Activated T-cell treated with anti-CD3 and anti-CD28 coated beads, Interleukin-2, amount 50 U/mL, for 24 hours (primary cell): Measurements from ENCODE around the gene NPVF.

Experiments
- DNase-seq: peaks from one replicate; pipeline ENCODE4 v3.0.0-alpha.2; 2020
- H3K27ac Mint-ChIP-seq: 2 replicates; pipeline ENCODE4 v1.8.0; 2020; ENCODE audit warnings: mild to moderate bottlenecking, mixed read lengths
- H3K27me3 Mint-ChIP-seq: 2 replicates; pipeline ENCODE4 v1.8.0; 2020; ENCODE audit warnings: mixed read lengths
- H3K36me3 Mint-ChIP-seq: 2 replicates; pipeline ENCODE4 v1.8.0; 2020; ENCODE audit warnings: low read depth, mixed read lengths
- H3K4me1 Mint-ChIP-seq: 2 replicates; pipeline ENCODE4 v1.8.0; 2020; ENCODE audit warnings: low read depth, mixed read lengths
- H3K4me3 Mint-ChIP-seq: 2 replicates; pipeline ENCODE4 v1.8.0; 2020; ENCODE audit warnings: mild to moderate bottlenecking, moderate library complexity, mixed read lengths
- H3K9me3 Mint-ChIP-seq: 2 replicates; pipeline ENCODE4 v1.8.0; 2020; ENCODE audit warnings: mixed read lengths

The NPVF gene, protein sequence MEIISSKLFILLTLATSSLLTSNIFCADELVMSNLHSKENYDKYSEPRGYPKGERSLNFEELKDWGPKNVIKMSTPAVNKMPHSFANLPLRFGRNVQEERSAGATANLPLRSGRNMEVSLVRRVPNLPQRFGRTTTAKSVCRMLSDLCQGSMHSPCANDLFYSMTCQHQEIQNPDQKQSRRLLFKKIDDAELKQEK

DNA sequence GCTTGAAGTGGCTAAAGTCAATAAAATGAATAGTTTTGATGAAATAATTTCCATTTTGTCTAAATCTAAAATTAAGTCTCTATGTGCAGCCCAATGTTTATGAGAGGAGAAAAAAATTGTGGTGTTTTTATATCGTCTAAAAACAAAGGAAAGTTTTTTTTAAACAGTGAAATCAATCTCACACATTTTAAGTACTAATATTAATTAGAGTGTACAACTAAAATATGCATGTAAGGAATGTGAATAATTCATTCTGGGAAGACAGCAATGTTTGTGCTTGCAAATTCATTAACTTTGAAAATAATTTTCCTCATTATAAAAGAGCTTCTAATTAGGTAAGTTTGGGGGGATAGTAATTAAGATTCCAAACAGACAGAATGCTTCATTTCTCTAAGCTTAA lies at the start of gene NPVF:
Gene NPVF (minus strand): TSS at position 101 of the 400 bp plus-strand sequence. CDS start 47 bp downstream, at position 54.
- no peaks in the 10 kb centered on the region for H3K4me1 Mint-ChIP-seq
- no peaks in the 10 kb centered on the region for H3K36me3 Mint-ChIP-seq
- H3K27me3 Mint-ChIP-seq = peaks cover 35% of the 10 kb centered on the region
- no peak for DNase-seq
- H3K27ac Mint-ChIP-seq = no peak within 1 kb of the TSS
- peaks cover 2% of the 10 kb centered on the region for H3K9me3 Mint-ChIP-seq
- no peak within 1 kb of the TSS for H3K4me3 Mint-ChIP-seq

DNA sequence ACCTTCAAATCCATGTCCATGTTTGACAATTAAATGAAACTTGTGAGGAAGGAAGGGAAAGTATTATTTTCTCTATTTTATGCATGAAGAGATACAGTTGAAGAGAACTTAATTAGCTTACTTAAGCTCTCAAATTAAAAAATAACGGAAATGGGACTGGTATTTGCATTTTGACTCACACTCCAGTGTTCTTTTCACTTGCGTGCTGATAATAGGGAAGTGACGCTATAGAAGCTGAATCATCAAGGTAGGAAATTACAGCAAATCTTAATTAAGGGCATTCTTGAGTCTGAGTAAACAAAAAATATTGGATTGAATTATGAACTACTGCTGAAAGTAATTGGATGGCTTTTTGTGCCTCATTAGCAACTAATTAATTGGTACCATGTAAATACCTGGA lies 44.0 kb upstream of the NPVF start:
- no peak overlapping the region for H3K27ac Mint-ChIP-seq
- DNase-seq = no peak
- no peaks in the 10 kb centered on the region for H3K36me3 Mint-ChIP-seq
- peaks cover 3% of the 10 kb centered on the region for H3K27me3 Mint-ChIP-seq
- H3K4me1 Mint-ChIP-seq = no peaks in the 10 kb centered on the region
- no peak overlapping the region for H3K4me3 Mint-ChIP-seq
- no peaks in the 10 kb centered on the region for H3K9me3 Mint-ChIP-seq

DNA sequence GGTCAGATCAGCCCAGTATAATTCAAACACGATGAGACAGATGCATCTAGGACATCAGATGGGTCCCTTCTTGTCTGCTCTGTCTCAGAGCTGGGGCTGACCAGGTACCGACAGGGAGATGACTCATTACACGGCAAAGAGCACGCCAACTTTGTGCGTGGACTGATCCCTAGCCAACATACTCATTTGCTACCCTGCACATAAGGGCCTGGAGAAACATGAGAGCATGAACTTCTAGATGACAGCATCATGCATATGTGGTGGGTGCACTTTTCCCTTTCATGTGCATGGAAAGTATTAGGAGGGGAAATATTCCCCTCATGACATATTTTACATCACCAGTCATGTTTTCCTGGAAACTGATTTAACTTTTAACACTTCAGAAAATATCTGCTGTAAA lies 35.1 kb upstream of the NPVF start:
- H3K27me3 Mint-ChIP-seq = peaks cover 4% of the 10 kb centered on the region
- H3K4me3 Mint-ChIP-seq = no peak overlapping the region
- peaks cover 29% of the 10 kb centered on the region for H3K4me1 Mint-ChIP-seq
- DNase-seq = no peak
- H3K9me3 Mint-ChIP-seq = no peaks in the 10 kb centered on the region
- no peak overlapping the region for H3K27ac Mint-ChIP-seq
- no peaks in the 10 kb centered on the region for H3K36me3 Mint-ChIP-seq

DNA sequence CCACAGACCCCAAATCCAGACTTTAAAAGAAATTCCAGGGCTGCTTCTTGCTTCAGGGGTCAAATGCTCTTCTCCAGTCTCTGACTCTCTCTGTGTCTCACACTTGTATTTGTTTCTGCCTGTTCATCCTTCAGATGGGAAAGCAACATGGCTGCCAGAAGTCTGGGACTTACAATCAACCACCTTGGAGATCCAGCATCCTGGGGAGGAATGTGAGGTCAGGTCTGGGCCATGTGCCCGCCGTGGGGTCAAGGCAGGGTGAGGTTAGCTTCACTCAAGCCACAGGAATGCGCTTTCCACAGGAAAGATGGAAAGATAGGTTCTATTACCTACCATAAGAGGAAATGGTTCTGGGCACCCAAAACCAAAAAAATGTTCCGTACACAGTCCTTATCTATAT lies 34.3 kb upstream of the NPVF start:
- Mint-ChIP-seq H3K27me3 (peaks cover 4% of the 10 kb centered on the region), H3K27ac (no peak overlapping the region), H3K9me3 (no peaks in the 10 kb centered on the region), H3K4me1 (peaks cover 29% of the 10 kb centered on the region), H3K4me3 (no peak overlapping the region), H3K36me3 (no peaks in the 10 kb centered on the region)
- no peak for DNase-seq

DNA sequence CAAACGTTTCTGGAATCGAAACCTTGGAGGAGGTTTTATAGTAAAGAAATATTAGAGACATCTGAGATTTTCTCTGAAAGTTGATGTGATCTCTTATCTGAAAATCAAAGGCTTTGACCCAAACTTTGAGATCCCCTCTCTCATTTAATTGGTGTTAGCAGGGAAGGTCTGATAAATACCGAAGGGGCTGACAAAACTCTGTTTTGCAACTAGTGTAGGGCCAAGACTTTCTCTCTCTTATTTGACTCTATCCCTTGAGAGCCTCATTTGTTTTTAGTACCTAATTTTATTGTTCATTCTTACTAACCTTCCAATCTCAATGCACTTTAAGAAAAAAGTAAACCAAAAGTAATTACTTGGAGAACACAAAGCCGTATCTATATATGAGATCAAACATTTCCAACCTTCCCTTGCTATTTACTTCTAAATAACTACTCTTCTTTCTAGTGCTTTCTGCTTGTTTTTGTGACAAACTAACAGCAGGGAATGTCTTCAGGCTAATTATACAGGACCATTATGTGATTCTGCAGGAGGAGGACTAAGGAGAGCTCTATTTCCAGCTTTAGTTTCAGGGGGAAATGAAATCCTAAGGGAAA lies 33.4 kb upstream of the NPVF start:
- Mint-ChIP-seq H3K9me3 (no peaks in the 10 kb centered on the region), H3K4me3 (no peak overlapping the region), H3K4me1 (peaks cover 29% of the 10 kb centered on the region), H3K36me3 (no peaks in the 10 kb centered on the region), H3K27me3 (peaks cover 4% of the 10 kb centered on the region), H3K27ac (no peak overlapping the region)
- DNase-seq = no peak

DNA sequence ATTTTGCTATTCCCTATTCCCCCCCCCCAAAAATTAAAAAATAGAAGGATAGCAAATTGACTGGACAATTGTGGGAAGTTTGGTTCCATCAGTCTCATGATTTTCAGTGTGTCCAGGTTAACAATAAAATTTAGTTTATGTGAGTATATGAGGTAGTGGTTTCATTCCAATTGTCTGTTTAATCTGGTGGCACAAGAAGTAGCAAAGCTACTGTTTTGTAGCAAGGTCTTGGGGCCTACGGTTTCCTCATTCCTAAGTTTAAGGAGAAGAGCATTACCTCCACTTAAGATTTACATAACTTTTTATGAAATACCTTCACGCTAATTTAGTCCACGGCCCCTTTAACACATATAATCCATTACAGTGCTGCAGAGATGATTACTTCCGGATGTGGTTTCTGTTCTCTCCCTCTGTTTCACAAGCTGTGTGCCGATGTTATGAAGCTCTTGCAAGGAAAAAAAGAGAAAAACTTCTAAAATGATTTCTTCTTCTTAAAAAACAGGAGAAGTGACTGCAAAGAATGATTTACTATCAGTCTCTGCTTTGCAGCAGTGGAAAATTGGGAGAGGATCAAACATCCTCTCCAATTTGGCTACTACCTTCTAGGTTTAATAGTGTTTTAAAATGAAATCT lies 32.7 kb upstream of the NPVF start:
- no peak for DNase-seq
- Mint-ChIP-seq H3K36me3 (no peaks in the 10 kb centered on the region), H3K4me1 (peaks cover 29% of the 10 kb centered on the region), H3K4me3 (no peak overlapping the region), H3K9me3 (no peaks in the 10 kb centered on the region), H3K27ac (peak overlapping the region; percentile 3), H3K27me3 (peaks cover 4% of the 10 kb centered on the region)

DNA sequence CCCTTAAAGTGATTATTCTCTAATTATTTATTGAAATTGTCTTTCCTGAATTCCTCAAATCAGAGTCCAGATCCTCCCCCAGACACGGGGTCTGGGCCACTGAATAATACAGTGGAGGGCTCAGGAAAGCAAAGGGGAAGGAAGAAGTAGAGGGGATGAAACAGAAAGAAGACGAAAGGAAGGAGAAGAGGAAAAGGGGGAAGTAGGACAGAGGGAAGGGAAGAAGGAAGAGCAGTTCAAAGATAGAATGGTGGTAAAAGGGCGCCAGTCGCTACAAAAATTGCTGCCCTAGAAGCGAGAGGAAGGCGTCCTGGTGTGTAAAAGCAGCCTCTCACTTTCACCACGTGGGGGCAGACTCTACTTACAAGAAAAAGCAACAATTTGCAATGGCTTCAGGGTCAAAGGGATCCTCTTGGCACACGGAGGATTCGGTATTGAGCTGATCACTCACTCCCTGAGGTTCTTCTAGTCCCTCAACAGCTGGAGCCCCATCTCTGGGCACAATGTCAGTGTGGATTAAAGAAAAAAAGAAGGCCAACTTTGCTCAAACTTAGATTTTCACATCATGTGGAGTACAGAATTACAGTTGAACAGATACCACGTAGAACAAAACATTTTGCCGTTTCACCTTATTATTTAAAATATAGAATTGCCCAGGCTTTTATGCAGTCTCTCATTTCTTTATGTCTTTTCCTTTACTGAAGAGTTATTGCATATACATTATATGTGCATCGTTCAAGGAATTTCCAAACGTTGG lies 31.4 kb upstream of the NPVF start:
- no peaks in the 10 kb centered on the region for H3K9me3 Mint-ChIP-seq
- no peak overlapping the region for H3K4me3 Mint-ChIP-seq
- peaks cover 4% of the 10 kb centered on the region for H3K27me3 Mint-ChIP-seq

DNA sequence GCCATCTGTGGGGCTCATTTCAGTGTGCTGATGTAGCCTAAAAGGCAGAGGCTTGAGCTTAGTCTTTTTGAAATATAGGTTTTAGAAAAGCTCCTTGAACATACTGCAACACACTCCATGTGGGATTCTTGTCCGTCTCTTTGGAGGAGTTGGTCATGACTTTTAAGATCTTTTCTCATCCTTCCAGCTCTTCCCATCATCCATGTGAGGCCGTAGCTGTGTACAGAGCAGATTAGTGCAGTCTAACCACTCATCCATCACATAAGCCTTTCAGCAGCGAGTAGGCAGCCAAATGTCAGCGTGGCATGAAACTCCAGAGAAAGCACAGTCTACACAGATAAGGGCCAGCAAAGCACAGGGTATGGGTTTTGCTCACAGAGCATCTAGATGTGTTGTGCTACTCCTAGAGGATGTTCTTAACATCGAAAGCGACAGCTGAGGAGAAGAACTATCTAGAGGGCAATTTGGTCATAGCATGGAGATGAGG lies 28.1 kb upstream of the NPVF start:
- Mint-ChIP-seq H3K36me3 (no peaks in the 10 kb centered on the region), H3K4me3 (no peak overlapping the region), H3K4me1 (peaks cover 19% of the 10 kb centered on the region), H3K27me3 (no peaks in the 10 kb centered on the region), H3K9me3 (no peaks in the 10 kb centered on the region), H3K27ac (no peak overlapping the region)
- no peak for DNase-seq

More for the DNA sequence above, 31.4 kb upstream of the NPVF start:
- H3K36me3 Mint-ChIP-seq = no peaks in the 10 kb centered on the region
- H3K27ac Mint-ChIP-seq = no peak overlapping the region
- peak; percentile 60 for DNase-seq
- peaks cover 29% of the 10 kb centered on the region for H3K4me1 Mint-ChIP-seq

DNA sequence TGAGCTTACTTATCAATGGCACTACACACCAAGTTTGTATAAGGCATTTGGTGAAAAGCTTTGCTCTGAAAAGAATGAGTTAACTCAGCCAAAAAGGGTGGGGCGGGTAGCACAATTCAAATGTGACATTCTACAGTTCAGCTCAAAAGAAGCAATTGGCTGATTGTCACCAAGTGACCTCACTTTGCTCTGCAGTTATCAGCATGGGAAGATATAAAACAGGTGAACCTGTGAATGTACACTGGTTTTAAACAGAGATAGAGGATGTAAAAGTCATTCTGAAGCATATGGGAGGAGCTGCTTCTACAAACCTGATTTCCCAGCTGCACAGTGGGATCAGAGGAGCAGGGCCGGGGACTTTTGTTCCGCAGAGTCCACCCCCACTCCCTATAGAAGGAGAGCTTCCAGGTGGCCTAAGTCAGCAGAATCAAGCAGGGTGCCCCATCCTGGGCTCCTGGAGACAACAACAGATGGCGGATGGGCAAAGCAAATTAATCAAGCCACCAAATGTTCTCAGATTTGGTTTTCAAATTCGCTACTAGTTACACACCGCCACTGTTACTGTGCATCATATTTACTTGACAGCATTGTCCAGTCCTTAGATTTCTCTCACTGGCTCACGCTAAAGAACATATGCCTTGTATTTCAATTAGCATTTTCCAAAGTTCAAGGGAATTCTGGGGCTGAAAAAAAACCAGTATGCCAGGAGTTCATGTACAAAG lies 27.5 kb upstream of the NPVF start:
- no peak for DNase-seq
- Mint-ChIP-seq H3K4me3 (no peak overlapping the region), H3K4me1 (peaks cover 13% of the 10 kb centered on the region), H3K27ac (no peak overlapping the region), H3K9me3 (no peaks in the 10 kb centered on the region), H3K27me3 (no peaks in the 10 kb centered on the region), H3K36me3 (no peaks in the 10 kb centered on the region)

DNA sequence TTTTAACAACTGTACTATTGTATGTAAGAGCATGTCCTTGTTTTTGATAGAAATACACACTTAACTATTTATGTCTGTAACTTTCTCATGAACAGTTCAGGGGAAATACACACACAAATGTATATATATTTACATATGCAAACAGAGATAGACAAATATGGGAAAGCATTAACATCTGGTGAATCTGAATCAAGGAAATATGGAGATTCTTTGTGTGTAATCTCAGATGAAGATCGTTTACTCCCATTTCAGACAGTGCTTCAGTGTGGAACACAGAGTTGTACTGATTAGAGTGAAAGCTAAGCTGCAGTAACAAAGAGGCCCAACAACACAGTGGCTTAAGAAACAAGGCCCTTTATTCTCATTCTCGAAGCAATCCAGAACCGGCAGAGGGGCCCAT lies 26.3 kb upstream of the NPVF start:
- H3K4me1 Mint-ChIP-seq = peaks cover 2% of the 10 kb centered on the region
- H3K27me3 Mint-ChIP-seq = no peaks in the 10 kb centered on the region
- no peak for DNase-seq
- H3K4me3 Mint-ChIP-seq = no peak overlapping the region
- H3K36me3 Mint-ChIP-seq = no peaks in the 10 kb centered on the region
- H3K27ac Mint-ChIP-seq = no peak overlapping the region
- H3K9me3 Mint-ChIP-seq = no peaks in the 10 kb centered on the region

DNA sequence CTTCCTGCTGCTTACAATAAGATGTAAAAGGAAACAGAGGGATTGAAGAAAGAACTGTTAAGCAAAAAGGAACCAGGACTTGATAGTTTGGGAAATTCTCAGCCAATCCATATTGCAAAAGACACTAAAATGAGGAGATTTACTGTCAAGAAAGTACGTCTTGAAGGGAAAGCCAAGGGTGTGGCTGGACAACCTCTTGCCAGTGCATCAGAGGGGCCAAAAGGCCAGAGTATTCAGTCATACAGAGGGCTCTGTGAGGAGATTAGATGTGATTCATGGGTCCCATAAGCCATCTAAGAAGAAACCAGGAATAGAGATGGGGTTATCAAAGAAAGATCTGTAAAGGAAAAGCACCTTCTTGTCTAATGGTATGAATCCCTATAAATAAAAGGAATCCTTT lies 25.4 kb upstream of the NPVF start:
- H3K27ac Mint-ChIP-seq = no peak overlapping the region
- H3K4me3 Mint-ChIP-seq = no peak overlapping the region
- DNase-seq = no peak

DNA sequence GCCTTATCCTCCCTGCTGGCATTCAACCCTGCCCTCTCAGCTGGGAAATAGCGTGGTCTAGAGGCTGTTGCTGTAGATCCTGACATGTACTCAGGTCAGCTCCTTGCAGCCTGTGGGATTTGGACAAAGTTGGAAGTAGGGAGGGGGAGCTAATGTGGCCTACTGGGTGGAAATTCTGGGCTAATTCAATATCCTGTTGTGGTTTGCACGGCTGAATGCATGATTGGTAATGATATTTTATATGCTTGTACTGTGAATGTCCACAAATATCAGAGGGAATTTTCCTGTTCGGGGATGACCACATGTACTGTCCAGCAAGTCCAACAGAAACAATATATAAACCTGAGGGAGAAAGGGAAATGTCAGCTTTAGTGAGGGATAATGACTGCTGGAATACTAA lies 22.1 kb upstream of the NPVF start:
- Mint-ChIP-seq H3K27ac (no peak overlapping the region), H3K36me3 (no peaks in the 10 kb centered on the region), H3K4me1 (no peaks in the 10 kb centered on the region), H3K4me3 (no peak overlapping the region), H3K27me3 (peaks cover 3% of the 10 kb centered on the region), H3K9me3 (no peaks in the 10 kb centered on the region)
- DNase-seq = no peak

More for the DNA sequence above, 25.4 kb upstream of the NPVF start:
- no peaks in the 10 kb centered on the region for H3K4me1 Mint-ChIP-seq
- H3K27me3 Mint-ChIP-seq = no peaks in the 10 kb centered on the region
- H3K9me3 Mint-ChIP-seq = no peaks in the 10 kb centered on the region
- H3K36me3 Mint-ChIP-seq = no peaks in the 10 kb centered on the region

DNA sequence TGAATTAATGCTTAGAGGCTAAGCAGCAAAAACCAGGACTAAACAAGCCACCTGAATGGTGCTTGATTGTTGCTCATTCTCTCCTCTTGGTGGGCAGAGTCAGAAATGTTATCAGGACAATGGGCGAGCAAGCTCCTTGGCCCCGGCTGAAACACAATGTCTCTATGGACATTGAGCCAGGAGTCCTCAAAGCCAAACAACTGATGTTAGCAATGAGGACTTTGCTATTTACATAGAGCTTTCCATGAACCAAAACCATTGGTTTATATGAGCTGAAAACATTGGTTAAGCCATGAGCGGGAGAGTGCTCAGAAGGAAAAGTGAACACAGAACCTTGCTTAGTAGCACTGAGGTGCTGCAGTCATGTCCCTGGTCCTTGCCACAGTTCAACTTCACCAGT lies 21.5 kb upstream of the NPVF start:
- H3K4me3 Mint-ChIP-seq = no peak overlapping the region
- H3K9me3 Mint-ChIP-seq = no peaks in the 10 kb centered on the region
- H3K4me1 Mint-ChIP-seq = no peaks in the 10 kb centered on the region
- DNase-seq = no peak
- peaks cover 3% of the 10 kb centered on the region for H3K27me3 Mint-ChIP-seq
- H3K27ac Mint-ChIP-seq = no peak overlapping the region
- H3K36me3 Mint-ChIP-seq = no peaks in the 10 kb centered on the region

DNA sequence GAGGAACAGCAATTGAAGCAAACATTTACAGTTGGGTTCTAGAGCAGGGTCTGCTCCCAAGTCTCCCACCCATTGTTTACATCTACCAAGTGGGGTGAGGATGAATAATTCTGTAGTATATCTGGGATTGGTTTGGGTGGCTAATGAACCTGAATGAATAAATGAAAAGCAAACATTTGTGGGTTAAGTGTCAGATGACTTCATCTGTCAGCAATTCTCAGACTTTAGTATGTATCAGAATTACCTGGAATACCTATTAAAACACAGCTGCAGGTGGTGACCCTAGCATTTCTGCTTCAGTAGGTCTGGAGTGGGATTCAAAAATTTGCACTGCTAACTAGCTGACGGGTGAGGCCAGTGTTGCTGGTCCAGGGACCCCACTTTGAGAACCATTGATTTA lies 18.0 kb upstream of the NPVF start:
- Mint-ChIP-seq H3K9me3 (no peaks in the 10 kb centered on the region), H3K27ac (no peak overlapping the region)

More for the DNA sequence above, 18.0 kb upstream of the NPVF start:
- no peak for DNase-seq
- peaks cover 4% of the 10 kb centered on the region for H3K4me1 Mint-ChIP-seq
- no peak overlapping the region for H3K4me3 Mint-ChIP-seq
- peaks cover 13% of the 10 kb centered on the region for H3K27me3 Mint-ChIP-seq
- no peaks in the 10 kb centered on the region for H3K36me3 Mint-ChIP-seq
